ACHN (cell line): Measurements from ENCODE around the gene RAB5B.
"Not testable (repeated sequence)": the region's sequence is repeated elsewhere in the genome, so short reads cannot be mapped to it uniquely, and the experiment has no call there.

Source experiments
- DNase-seq: peaks from one replicate; pipeline ENCODE4 v3.0.0-alpha.2; 2015
- in situ Hi-C: cut with HindIII; loops from 2 replicates; pipeline ENCODE4 v1.10.0; 2017; ENCODE audit warnings: low sequenced_read_pairs, low pct_ligation_motif_present, low pct_unique_long_range_greater_than_20kb

Gene RAB5B

DNA sequence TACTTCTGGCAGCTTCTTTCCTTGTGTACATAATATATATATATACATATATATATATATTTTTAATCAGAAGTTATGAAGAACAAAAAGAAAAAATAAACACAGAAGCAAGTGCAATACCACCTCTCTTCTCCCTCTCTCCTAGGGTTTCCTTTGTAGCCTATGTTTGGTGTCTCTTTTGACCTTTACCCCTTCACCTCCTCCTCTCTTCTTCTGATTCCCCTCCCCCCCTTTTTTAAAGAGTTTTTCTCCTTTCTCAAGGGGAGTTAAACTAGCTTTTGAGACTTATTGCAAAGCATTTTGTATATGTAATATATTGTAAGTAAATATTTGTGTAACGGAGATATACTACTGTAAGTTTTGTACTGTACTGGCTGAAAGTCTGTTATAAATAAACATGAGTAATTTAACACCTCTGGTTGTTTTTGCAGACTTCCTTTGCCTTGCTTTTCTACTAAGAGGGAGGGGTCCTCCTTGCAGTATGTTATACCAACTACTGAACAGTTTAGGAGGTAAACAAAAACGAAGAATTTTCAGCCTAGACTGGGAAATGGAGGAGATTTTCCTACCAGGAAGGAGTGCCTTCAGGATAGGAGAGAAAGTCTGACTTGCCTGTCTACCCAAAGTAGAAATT is 64.3 kb downstream of the RAB5B start:
- DNase-seq, result no peak
- in situ Hi-C loops, result no loop called here

DNA sequence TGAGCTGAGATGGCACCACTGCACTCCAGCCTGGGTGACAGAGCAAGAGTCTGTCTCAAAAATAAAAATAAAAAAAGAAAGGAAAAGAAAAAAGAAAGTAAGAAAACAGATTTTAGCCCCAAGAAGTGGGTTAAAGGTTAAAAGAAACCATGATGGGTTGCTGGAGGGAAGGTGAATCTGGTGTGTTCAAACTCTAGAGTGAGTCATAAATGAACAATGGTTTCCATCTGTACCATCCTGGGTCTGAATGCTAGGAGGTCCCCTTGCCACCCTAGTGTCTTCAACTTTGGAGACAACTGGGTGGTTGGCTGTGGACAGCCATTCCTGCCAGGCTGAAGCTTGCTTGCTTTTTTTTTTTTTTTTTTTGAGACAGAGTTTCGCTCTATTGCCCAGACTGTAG is 66.3 kb downstream of the RAB5B start:
- no peak for DNase-seq
- in situ Hi-C loops, result no loop called here

DNA sequence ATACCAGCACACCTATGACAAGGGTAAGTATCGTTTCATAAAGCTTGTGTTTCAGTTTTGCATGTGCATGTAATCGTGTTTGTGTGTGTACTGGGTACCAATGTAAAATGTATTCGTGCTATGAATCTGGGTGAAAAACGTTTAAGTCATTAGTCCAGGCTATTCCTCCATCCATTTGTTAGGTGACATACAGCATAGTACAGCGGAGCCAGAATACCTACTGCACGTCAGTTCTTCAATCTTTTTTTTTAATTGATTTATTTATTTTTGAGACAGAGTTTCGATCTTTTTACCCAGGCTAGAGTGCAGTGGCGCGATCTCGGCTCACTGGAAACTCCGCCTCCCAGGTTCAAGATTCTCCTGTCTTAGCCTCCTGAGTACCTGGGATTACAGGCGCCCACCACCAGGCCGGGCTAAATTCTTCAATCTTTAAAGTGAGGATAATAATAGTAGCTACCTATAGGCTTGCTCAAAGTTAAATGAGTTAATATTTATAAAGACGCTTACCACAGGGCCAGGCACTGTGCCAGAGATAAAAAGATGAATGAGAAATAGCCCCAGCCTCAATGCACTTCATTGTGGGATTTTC is 67.2 kb downstream of the RAB5B start:
- in situ Hi-C loops, result no loop called here
- no peak for DNase-seq

DNA sequence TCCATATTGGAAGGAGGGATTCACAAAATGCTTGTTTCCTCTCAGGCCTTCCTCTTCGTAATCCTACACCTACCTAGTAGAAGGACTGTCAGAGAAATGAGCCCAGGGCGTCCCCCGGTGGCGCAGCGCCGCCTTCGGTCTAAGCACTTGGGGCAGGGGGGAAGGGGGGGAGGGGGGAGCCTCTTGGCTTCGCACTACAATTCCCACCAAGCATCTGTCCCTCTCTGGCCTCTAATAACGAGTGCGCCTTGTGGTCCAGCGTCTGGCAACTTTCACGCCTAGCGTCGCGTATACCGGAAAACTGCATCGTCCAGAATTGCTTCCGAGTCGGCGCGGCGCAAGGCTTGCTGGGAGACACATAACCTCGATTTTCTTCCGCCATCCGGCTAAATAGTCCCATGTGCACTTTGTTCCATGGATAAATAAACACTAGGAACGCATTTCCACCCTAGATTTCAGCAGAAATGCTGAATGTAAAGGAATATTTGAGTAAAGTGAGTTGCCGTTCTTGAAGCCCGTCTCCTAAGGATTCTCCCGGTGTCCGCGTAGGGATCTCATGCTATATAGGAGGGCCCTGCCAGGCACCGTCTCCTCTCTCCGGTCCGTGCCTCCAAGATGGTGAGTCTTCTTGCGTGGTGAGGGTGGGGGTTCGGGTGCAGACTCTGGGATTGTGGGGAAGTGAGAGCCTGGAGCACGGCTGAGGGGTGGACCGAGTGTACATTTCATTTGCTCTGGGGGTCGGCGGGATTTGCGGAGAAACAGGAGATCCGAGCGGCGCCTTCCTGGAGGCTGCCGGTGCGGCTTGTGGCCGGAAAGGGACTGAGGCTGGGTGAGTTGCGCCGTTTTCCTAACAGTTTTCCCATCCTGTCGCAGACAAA is 67.9 kb downstream of the RAB5B start, which contains the start of gene RPS26:
RPS26 (plus strand) TSS at position 367 of the 878 bp plus-strand sequence; CDS start at position 616, 249 bp downstream.
- peak; percentile 100 for DNase-seq
- in situ Hi-C loops, result no loop called here

DNA sequence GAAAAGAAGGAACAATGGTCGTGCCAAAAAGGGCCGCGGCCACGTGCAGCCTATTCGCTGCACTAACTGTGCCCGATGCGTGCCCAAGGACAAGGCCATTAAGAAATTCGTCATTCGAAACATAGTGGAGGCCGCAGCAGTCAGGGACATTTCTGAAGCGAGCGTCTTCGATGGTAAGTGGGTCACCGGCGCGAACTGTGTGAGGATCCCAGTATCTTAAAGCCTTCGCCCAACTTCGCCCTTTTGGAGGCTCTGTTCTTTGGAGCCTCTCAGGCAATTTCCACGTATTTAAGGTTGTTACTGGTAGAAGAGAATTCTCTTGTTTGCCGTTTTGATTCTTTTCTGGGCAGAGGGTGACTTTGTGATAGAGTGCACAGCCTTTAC is 68.5 kb downstream of the RAB5B start:
- DNase-seq, in situ Hi-C loops: not testable (repeated sequence)

DNA sequence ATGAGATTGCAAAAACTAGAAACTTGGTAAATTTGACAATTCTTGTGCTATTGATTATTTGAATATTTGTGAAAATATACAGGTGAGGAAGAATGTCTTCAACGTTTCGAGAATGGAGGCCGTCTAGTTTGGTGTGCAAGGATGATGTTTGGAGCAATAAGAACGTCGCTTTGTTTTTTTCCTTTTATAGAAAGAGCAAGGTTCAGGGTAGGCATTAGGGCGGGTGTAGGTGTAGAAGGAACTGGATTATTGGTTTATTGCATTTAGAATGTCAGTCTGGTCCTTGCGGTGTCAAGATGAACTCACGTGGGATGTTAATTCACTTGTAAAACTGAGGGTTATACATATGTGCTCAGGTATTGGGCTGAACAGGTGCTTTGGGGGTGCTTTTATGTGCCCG is 69.0 kb downstream of the RAB5B start:
- in situ Hi-C loops, result no loop called here
- DNase-seq, result no peak
